Right cardiac atrium (tissue), 5 donors: Measurements from ENCODE around the gene SRGN. TPM values are rescaled to one million over a fixed set of nuclear protein-coding genes. Genes with fewer than 3 reads are reported as not detected.
A peak's percentile ranks its signal among the peaks of the same experiment; 100 is the strongest.

Experiments used
- ATAC-seq, 2 donors: fragments of 200-7000 bp; cut with Tn5 transposase; one replicate each; pipeline versions ENCODE4 v1.8.0 to v1.9.1; 2020; ENCODE audit warnings: moderate library complexity in 2 of 2, mild to moderate bottlenecking in 1 of 2
- DNase-seq, 3 donors: peaks; one replicate each; pipeline ENCODE4 v3.0.0-alpha.2; 2020
- H3K27ac ChIP-seq: one replicate; pipeline ENCODE4 v1.5.1; 2013; ENCODE audit warnings: mild to moderate bottlenecking, low read length, control low read depth, moderate library complexity
- H3K27me3 ChIP-seq: one replicate; pipeline ENCODE4 v1.6.1; 2013; ENCODE audit not compliant: control insufficient read depth, insufficient read depth
- H3K4me1 ChIP-seq: one replicate; pipeline ENCODE4 v1.6.1; 2013; ENCODE audit warnings: low read length; ENCODE audit not compliant: control insufficient read depth, insufficient read depth
- H3K4me3 ChIP-seq: one replicate; pipeline ENCODE4 v1.5.1; 2013; ENCODE audit warnings: low read length, control low read depth
- H3K9me3 ChIP-seq: one replicate; pipeline ENCODE4 v1.6.1; 2013; ENCODE audit warnings: low read length; ENCODE audit not compliant: control insufficient read depth
- WGBS: extraction: QIAGEN DNeasy Blood & Tissue Kit; methylation state at CpG from one replicate; pipeline ENCODE4 v1.1.7; 2013; 5-methylcytosine and 5-hydroxymethylcytosine counted together
- intact Hi-C, 4 donors: fragments of 100-400 bp; cut with DNase I; formaldehyde crosslinking; loops; one replicate each; pipeline versions ENCODE4 v1.11.0 to v1.14.0; 2022 to 2023
- polyA plus RNA-seq: library from polyadenylated mRNA; stranded (reverse); fragments of 200-250 nt; gene quantifications from one replicate; pipeline ENCODE4 v1.2.3, GENCODE V29; 2013
- total RNA-seq, 4 donors: library from RNA; stranded (reverse); fragmentation: NEBNext Ultra II Directional; extraction: Animal tissue kit (Norgen Biotek cat#: 25700); gene quantifications; one replicate each; pipeline ENCODE4 v1.2.1, GENCODE V29; 2021
- donor health status: healthy with polysubstance abuse.
- donor health status: DM: no; HTN: yes; CAD: no.
- donor health status: DM: no; HTN: no; CAD: no.
- donor health status: DM: no; HTN: yes; CAD: no; lungs with severe emphysema.
- donor health status: DM: yes; HTN: yes; CAD: no.

The SRGN gene
- total and polyA plus RNA-seq, 5 donors, result 53.4 to 102 (median 69.5) TPM

- H3K4me1 ChIP-seq, result peaks cover 18% of the 10 kb centered on the region
- WGBS, result 26% methylated on average over 20 of the region's 20 CpGs
- peak; percentile 66 to 83 (median 69) for DNase-seq
Measured at GRCh38 chr10:69061305-69062161, 26.4 kb upstream of the SRGN start.

GRCh38 chr10:69062901-69063300 is 25.0 kb upstream of the SRGN start:
- Histone ChIP-seq H3K27ac (no peak overlapping the region), H3K27me3 (no peaks in the 10 kb centered on the region), H3K4me1 (peaks cover 14% of the 10 kb centered on the region), H3K9me3 (no peaks in the 10 kb centered on the region), H3K4me3 (no peak overlapping the region)
- ATAC-seq (no peak), DNase-seq (no peak)
- WGBS, result 87% methylated on average over 5 of the region's 5 CpGs
- intact Hi-C loops, result no loop called here

More at GRCh38 chr10:69061305-69062161, 26.4 kb upstream of the SRGN start:
- H3K4me3 ChIP-seq, result no peak overlapping the region
- intact Hi-C loops, result no loop called here
- peak overlapping the region; percentile 95 for H3K27ac ChIP-seq
- H3K9me3 ChIP-seq, result no peaks in the 10 kb centered on the region
- H3K27me3 ChIP-seq, result no peaks in the 10 kb centered on the region
- peak; percentile 91 to 92 for ATAC-seq

- Histone ChIP-seq H3K27me3 (no peaks in the 10 kb centered on the region), H3K9me3 (no peaks in the 10 kb centered on the region), H3K27ac (peak overlapping the region; percentile 89), H3K4me3 (no peak overlapping the region), H3K4me1 (peaks cover 15% of the 10 kb centered on the region)
- DNase-seq (no peak), ATAC-seq (no peak)
- intact Hi-C loops, result no loop called here
- 85% methylated on average over 6 of the region's 6 CpGs for WGBS
Measured at GRCh38 chr10:69064762-69065328, 23.1 kb upstream of the SRGN start.

GRCh38 chr10:69065406-69066361 is 22.2 kb upstream of the SRGN start:
- peak overlapping the region; percentile 89 for H3K27ac ChIP-seq
- ATAC-seq, result peak in 1 of 2 donors; percentile 20
- H3K9me3 ChIP-seq, result no peaks in the 10 kb centered on the region
- intact Hi-C loops, result no loop called here
- peak in 2 of 3 donors; percentile 69 to 75 for DNase-seq
- H3K4me1 ChIP-seq, result peaks cover 15% of the 10 kb centered on the region
- no peaks in the 10 kb centered on the region for H3K27me3 ChIP-seq
- H3K4me3 ChIP-seq, result no peak overlapping the region
- WGBS, result 49% methylated on average over 8 of the region's 8 CpGs

- intact Hi-C loops, result no loop called here
- Histone ChIP-seq H3K27me3 (no peaks in the 10 kb centered on the region), H3K4me1 (peaks cover 11% of the 10 kb centered on the region), H3K27ac (no peak overlapping the region), H3K4me3 (no peak overlapping the region), H3K9me3 (no peaks in the 10 kb centered on the region)
- no peak for ATAC-seq
- DNase-seq, result no peak
- WGBS, result 93% methylated on average over 3 of the region's 3 CpGs
Measured at GRCh38 chr10:69067189-69067588, 20.7 kb upstream of the SRGN start.

GRCh38 chr10:69068549-69068948 is 19.4 kb upstream of the SRGN start:
- Histone ChIP-seq H3K27ac (no peak overlapping the region), H3K9me3 (no peaks in the 10 kb centered on the region), H3K4me1 (peaks cover 9% of the 10 kb centered on the region), H3K27me3 (no peaks in the 10 kb centered on the region), H3K4me3 (no peak overlapping the region)
- WGBS, result 84% methylated on average over 5 of the region's 5 CpGs
- intact Hi-C loops, result no loop called here
- ATAC-seq, result no peak
- DNase-seq, result no peak

- H3K4me3 ChIP-seq, result no peak overlapping the region
- DNase-seq, result no peak
- ATAC-seq, result no peak
- WGBS, result 83% methylated on average over 19 of the region's 19 CpGs
- H3K4me1 ChIP-seq, result peaks cover 9% of the 10 kb centered on the region
- no peak overlapping the region for H3K27ac ChIP-seq
- intact Hi-C loops, result no loop called here
- no peaks in the 10 kb centered on the region for H3K9me3 ChIP-seq
- no peaks in the 10 kb centered on the region for H3K27me3 ChIP-seq
Measured at GRCh38 chr10:69069090-69070042, 18.5 kb upstream of the SRGN start.

- intact Hi-C loops, result no loop called here
- Histone ChIP-seq H3K4me1 (peaks cover 4% of the 10 kb centered on the region), H3K9me3 (no peaks in the 10 kb centered on the region), H3K27ac (no peak overlapping the region), H3K4me3 (no peak overlapping the region), H3K27me3 (no peaks in the 10 kb centered on the region)
- no peak for ATAC-seq
- DNase-seq, result no peak
- WGBS, result 94% methylated on average over 4 of the region's 4 CpGs
Measured at GRCh38 chr10:69070951-69071350, 17.0 kb upstream of the SRGN start.

GRCh38 chr10:69071610-69072009 is 16.3 kb upstream of the SRGN start:
- Histone ChIP-seq H3K4me3 (no peak overlapping the region), H3K9me3 (no peaks in the 10 kb centered on the region), H3K27me3 (no peaks in the 10 kb centered on the region), H3K27ac (no peak overlapping the region), H3K4me1 (peaks cover 2% of the 10 kb centered on the region)
- 69% methylated on average over 6 of the region's 6 CpGs for WGBS
- DNase-seq (peak in 2 of 3 donors; percentile 50 to 69), ATAC-seq (peak in 1 of 2 donors; percentile 73)
- intact Hi-C loops, result no loop called here

- Histone ChIP-seq H3K4me1 (peaks cover 2% of the 10 kb centered on the region), H3K27ac (no peak overlapping the region), H3K4me3 (no peak overlapping the region), H3K27me3 (no peaks in the 10 kb centered on the region), H3K9me3 (no peaks in the 10 kb centered on the region)
- ATAC-seq (peak; percentile 51 to 88), DNase-seq (no peak)
- 49% methylated on average over 6 of the region's 6 CpGs for WGBS
- intact Hi-C loops, result no loop called here
Measured at GRCh38 chr10:69073026-69073425, 14.9 kb upstream of the SRGN start.
